ENCODE measurements around the gene WBP1.
A peak's percentile ranks its signal among the peaks of the same experiment; 100 is the strongest.
"Not testable (repeated sequence)": the region's sequence is repeated elsewhere in the genome, so short reads cannot be mapped to it uniquely, and the experiment has no call there.

WBP1 gene

DNA sequence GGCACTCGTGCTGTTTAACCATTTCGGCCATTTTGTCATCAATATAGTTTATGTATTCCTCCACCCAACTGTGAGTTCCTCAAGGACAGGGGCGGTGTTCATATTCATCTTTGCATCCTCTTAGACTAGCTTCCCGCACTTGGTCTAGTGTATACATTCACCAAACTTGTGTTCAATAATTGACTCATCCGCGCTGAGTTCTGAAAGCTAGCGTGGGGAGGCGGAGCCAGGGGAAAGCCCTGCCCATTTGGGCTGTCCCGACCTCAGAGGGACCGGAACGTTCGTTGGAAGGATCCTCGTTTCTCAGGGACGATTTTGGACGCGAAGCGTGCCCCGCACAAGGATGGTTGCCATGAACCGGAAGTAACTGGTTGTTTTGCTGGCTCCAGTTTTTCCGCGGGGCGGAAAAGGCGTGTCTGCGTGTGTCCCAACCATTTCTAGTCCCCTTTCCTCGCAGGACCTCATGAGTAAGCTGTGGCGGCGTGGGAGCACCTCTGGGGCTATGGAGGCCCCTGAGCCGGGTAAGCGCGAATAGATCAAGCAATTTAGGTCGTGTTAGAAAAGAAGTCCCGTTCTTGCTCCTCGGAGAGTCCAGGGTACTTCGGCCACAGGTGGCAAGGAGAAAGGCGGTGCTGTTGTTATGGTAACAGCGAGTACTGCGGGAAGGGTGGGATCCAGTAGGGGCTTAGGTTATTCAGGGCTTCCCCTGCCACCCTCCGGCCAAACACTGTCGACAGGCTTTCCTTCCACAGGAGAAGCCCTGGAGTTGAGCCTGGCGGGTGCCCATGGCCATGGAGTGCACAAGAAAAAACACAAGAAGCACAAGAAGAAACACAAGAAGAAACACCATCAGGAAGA is 3.4 kb upstream of the WBP1 start, which contains the start of gene INO80B:
TSS of gene INO80B (plus strand) at position 434 of the 858 bp plus-strand sequence. CDS start at position 464, 30 bp downstream.
- DNase-seq: peak; percentile 99

GRCh38 chr2:74457129-74457548 is 1.1 kb upstream of the WBP1 start:
- DNase-seq: no peak

- peak; percentile 88 for DNase-seq
Observed at GRCh38 chr2:74457549-74458131, 598 bp upstream of the WBP1 start.

- DNase-seq: no peak
Observed at GRCh38 chr2:74458938-74459363, 713 bp downstream of the WBP1 start.

GRCh38 chr2:74459503-74460118 is 1.4 kb downstream of the WBP1 start:
- not testable (repeated sequence) for DNase-seq

DNA sequence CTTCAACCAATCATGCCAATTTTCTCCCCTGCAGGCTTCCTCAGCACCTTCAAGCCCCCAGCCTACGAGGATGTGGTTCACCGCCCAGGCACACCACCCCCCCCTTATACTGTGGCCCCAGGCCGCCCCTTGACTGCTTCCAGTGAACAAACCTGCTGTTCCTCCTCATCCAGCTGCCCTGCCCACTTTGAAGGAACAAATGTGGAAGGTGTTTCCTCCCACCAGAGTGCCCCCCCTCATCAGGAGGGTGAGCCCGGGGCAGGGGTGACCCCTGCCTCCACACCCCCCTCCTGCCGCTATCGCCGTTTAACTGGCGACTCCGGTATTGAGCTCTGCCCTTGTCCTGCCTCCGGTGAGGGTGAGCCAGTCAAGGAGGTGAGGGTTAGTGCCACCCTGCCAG is 1.9 kb downstream of the WBP1 start:
- not testable (repeated sequence) for DNase-seq

DNA sequence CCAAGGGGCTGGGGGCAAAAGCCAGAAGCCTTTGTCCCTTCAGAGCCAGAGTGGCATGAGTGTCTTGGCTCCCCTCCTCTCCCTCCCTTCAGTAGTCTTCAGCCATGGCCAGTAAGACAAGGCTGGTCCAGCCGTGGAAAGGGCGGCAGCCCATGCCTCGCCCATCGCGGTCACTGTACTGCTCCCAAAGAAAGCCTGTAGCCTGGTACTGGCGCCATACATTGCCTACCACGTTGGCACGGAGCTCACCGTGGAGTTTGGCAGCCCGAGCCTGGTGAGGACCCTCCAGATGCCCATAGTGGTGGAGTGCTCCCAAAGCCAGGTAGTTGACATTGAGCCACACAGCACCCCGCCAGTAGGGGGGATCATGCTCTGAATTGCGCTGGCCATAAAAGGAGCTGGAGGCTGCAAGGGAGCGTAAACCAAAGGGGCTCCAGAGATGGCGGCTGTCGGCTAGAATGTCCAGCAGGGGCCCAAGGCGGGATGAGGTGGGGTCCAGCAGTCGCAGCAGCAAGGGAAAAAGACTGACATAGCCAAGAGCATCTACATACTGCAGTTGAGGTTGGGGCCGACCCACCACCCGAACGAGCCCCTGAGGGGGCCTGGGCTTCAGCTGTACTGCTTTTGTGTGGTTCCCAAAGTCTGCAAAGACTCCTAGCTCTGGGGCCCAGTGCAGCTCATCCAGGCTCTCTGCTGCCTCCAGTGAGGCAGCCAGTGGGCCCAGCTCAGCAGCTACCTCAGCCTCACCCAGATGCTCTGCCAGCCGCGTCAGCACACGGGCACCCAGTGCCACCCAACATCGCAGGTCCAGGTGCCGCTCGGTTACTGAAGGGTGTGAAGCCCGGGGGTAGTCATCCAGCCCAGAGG is 3.2 kb downstream of the WBP1 start:
- DNase-seq: no peak

GRCh38 chr2:74462054-74462785 is 4.0 kb downstream of the WBP1 start:
- no peak for DNase-seq

- no peak for DNase-seq
Observed at GRCh38 chr2:74462786-74463105, 4.5 kb downstream of the WBP1 start.

- no peak for DNase-seq
Observed at GRCh38 chr2:74464406-74464805, 6.2 kb downstream of the WBP1 start.

- DNase-seq: not testable (repeated sequence)
Observed at GRCh38 chr2:74470742-74471141, 12.5 kb downstream of the WBP1 start.

DNA sequence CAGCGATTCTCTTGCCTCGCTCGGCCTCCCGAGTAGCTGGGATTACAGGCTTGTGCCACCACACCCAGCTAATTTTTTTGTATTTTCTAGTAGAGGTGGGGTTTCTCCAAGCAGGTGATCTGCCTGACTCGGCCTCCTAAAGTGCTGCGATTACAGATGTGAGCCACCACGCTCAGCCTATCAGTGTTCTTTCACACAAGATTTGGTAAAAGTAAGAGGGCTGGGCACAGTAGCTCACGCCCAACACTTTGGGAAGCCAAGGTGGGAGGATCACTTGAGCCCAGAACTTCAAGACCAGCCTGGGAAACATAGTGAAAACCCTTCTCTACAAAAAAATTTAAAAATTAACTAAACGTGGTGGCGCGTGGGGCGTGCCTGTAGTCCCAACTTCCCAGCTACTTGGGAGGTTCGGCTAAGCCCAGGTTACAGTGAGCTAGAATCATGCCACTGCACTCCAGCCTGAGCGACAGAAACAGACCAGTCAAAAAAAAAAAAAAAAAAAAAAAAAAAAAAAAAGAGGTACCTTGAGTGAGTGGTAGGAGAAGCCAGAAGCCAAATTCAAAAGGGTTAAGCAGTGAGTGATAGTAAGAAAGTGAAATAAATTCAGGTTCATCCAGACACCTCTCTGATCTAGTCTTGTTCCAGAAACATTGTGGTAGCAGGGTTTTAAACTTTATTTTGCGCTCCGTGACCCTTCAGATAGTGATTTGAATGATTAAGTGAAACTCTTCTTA is 13.3 kb downstream of the WBP1 start:
- no peak for DNase-seq

GRCh38 chr2:74472086-74472944 is 14.1 kb downstream of the WBP1 start, which contains the start of gene MRPL53:
Gene MRPL53, minus strand, starts transcription at chr2:74472680. Its CDS starts 20 bp downstream, at chr2:74472660.
- peak; percentile 96 for DNase-seq

DNA sequence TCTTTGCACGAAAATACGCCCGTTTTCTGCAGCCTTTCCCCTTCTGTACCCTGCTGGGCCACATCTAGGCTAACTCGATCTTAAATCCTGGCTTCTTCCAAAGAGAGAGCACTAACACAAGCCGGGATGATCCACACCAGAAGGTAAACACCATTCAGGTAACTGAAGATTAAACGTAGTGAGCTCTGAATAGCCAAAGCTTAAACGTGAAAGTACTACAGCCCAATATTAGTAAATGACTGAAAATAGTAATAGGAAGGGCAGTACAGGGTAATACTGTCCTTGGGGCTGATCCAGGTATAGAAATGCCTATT is 14.7 kb downstream of the WBP1 start:
- no peak for DNase-seq

GRCh38 chr2:74474481-74474880 is 16.2 kb downstream of the WBP1 start:
- DNase-seq: no peak

- no peak for DNase-seq
Observed at GRCh38 chr2:74474899-74475298, 16.7 kb downstream of the WBP1 start.

DNA sequence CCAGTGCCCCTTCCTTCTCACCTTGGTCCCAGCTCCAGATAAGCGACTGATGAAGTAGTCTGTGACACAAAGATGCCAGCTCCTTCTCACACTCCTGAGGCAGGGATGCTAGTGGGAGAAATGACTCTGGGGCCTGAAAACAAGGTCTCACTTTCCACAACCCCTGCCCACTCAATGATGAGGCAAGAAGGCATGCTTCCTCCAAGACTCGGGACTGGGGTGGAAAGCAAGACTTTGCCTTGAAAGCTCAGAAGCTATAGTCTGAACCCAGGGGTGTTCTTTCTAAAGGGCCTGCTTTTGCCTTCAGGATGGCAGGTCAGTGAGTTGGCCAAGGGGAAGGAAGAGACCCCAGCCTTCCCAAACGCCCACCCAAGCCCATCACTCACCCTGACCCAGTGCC is 23.2 kb downstream of the WBP1 start:
- DNase-seq: no peak

- DNase-seq: peak; percentile 70
Observed at GRCh38 chr2:74481961-74482800, 23.9 kb downstream of the WBP1 start.
